HepG2 (cell line): ENCODE results near the gene FGF18. TPM values are rescaled to one million over a fixed set of nuclear protein-coding genes. Genes with fewer than 3 reads are reported as not detected.

Source experiments
- KDM3A ChIP-seq: IDR thresholded peaks from 2 replicates; pipeline ENCODE4 v1.6.1; 2018; ENCODE audit warnings: low read depth, missing compliant biosample characterization
- NFIB ChIP-seq: sonication (generic); formaldehyde crosslinking; IDR thresholded peaks from 2 replicates; pipeline ENCODE4 v1.9.0; 2021; ENCODE audit warnings: missing genetic modification reagents, mild to moderate bottlenecking, borderline replicate concordance
- POLR2AphosphoS5 ChIP-seq: IDR thresholded peaks from 2 replicates; pipeline ENCODE4 v1.6.1; 2012; ENCODE audit warnings: low read depth, low read length
- POLR2G ChIP-seq: fragments of 200-400 bp; formaldehyde crosslinking; IDR thresholded peaks from 2 replicates; pipeline ENCODE4 v1.6.1; 2018; ENCODE audit warnings: mild to moderate bottlenecking, low read depth, low read length, moderate library complexity
- SMC3 ChIP-seq: IDR thresholded peaks from 2 replicates; pipeline ENCODE4 v1.6.1; 2011; ENCODE audit warnings: low read length, improper control_type of control experiment
- SSRP1 ChIP-seq: IDR thresholded peaks from 2 replicates; pipeline ENCODE4 v1.6.1; 2016; ENCODE audit warnings: control low read depth
- ZNF256 ChIP-seq: sonication (generic); formaldehyde crosslinking; conservative IDR thresholded peaks from 2 replicates; pipeline ENCODE4 v1.4.0; 2020; ENCODE audit warnings: missing genetic modification reagents
- ZNF34 ChIP-seq: sonication (generic); formaldehyde crosslinking; IDR thresholded peaks from 2 replicates; pipeline ENCODE4 v1.4.0; 2020; ENCODE audit warnings: mild to moderate bottlenecking, missing genetic modification reagents, borderline replicate concordance
- ZNF496 ChIP-seq: sonication (generic); formaldehyde crosslinking; IDR thresholded peaks from 2 replicates; pipeline ENCODE4 v1.8.1; 2023; ENCODE audit warnings: mild to moderate bottlenecking, moderate library complexity, missing genetic modification reagents; ENCODE audit not compliant: insufficient replicate concordance
- polyA plus RNA-seq, 8 experiments: library from polyadenylated mRNA; depleted of rRNA in 3 of 8; stranded (reverse) in 7 of 8; unstranded in 1 of 8; fragments of >200 nt; fragmentation: Illumina TruSeq in 4 of 8; extraction: Trizol in 4 of 8; gene quantifications; 2 replicates each; pipeline versions ENCODE4 v1.2.1 to v1.2.3, GENCODE V29; 2011 to 2016; ENCODE audit warnings: low read depth in 4 of 8, missing spikeins in 1 of 8, mixed read lengths in 1 of 8; ENCODE audit not compliant: insufficient read depth in 1 of 8
- total RNA-seq, 5 experiments: library from RNA; depleted of rRNA; stranded (reverse); fragments of >200 nt; fragmentation: Illumina TruSeq; extraction: Trizol; gene quantifications; 2 replicates each; pipeline ENCODE4 v1.2.3, GENCODE V29; 2016; ENCODE audit warnings: low read depth in 1 of 5
- TF ChIP-seq, protein P1 (sequence below): sonication (generic); formaldehyde crosslinking; IDR thresholded peaks from 2 replicates; pipeline ENCODE4 v1.4.0; 2020; ENCODE audit warnings: missing genetic modification reagents, borderline replicate concordance
- TF ChIP-seq, protein P2 (sequence below): sonication (generic); formaldehyde crosslinking; IDR thresholded peaks from 2 replicates; pipeline ENCODE4 v1.4.0; 2020; ENCODE audit warnings: mild to moderate bottlenecking, missing genetic modification reagents
- TF ChIP-seq, protein P3 (sequence below): sonication (generic); formaldehyde crosslinking; IDR thresholded peaks from 2 replicates; pipeline ENCODE4 v1.5.0; 2020; ENCODE audit warnings: missing genetic modification reagents

The FGF18 gene
- total and polyA plus RNA-seq, 2 of the 13 experiments (the other 11 are each of a cell fraction or from before 2014, with no cell fraction given): not detected

DNA sequence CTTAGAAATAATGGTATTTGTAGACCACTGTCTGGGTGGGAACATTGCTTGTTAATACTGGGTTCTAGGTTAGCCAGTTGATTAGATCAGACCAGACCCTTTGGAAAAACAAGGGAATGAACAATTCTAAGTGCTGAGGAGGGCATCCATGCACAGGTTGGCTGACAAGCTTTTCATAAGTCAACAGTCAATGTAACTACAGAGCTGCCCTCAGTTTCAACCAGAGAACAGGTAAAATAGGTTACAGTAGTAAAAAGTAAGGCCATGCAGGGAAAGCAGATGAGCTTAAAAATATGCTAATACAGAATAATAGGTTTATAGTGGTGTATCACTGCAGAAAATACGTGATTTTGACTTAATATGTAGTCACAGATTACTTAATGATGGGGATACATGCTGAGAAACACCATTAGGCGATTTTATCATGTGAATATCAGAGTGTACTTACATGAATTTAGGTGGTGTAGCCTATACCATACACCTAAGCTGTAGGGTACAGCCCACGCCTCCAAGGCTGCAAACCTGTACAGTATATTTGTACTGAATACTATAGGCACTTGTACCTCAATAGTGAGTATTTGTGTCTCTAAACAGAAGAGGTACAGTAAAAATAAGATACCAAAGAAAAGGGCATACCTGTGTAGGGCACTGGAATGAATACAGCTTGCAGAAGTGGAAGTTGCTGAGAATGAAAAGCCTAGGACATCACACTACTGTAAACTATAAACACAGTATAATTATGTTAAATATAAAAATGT lies 6.1 kb upstream of the FGF18 start (continued):
- peak; percentile 49 for TF ChIP-seq POLR2G
- TF ChIP-seq, protein P1, sequence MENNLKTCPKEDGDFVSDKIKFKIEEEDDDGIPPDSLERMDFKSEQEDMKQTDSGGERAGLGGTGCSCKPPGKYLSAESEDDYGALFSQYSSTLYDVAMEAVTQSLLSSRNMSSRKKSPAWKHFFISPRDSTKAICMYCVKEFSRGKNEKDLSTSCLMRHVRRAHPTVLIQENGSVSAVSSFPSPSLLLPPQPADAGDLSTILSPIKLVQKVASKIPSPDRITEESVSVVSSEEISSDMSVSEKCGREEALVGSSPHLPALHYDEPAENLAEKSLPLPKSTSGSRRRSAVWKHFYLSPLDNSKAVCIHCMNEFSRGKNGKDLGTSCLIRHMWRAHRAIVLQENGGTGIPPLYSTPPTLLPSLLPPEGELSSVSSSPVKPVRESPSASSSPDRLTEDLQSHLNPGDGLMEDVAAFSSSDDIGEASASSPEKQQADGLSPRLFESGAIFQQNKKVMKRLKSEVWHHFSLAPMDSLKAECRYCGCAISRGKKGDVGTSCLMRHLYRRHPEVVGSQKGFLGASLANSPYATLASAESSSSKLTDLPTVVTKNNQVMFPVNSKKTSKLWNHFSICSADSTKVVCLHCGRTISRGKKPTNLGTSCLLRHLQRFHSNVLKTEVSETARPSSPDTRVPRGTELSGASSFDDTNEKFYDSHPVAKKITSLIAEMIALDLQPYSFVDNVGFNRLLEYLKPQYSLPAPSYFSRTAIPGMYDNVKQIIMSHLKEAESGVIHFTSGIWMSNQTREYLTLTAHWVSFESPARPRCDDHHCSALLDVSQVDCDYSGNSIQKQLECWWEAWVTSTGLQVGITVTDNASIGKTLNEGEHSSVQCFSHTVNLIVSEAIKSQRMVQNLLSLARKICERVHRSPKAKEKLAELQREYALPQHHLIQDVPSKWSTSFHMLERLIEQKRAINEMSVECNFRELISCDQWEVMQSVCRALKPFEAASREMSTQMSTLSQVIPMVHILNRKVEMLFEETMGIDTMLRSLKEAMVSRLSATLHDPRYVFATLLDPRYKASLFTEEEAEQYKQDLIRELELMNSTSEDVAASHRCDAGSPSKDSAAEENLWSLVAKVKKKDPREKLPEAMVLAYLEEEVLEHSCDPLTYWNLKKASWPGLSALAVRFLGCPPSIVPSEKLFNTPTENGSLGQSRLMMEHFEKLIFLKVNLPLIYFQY (CRISPR knock-in tag): no peak
- no peak for TF ChIP-seq ZNF34
- TF ChIP-seq, protein P2, sequence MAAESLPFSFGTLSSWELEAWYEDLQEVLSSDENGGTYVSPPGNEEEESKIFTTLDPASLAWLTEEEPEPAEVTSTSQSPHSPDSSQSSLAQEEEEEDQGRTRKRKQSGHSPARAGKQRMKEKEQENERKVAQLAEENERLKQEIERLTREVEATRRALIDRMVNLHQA (CRISPR knock-in tag): no peak
- TF ChIP-seq NFIB (CRISPR knock-in tag): no peak
- 0 out of 2 replicates have a peak, but pooled peaks have one; percentile 38 for TF ChIP-seq SSRP1
- TF ChIP-seq POLR2AphosphoS5: no peak; the same call in none of the 2 replicates
- TF ChIP-seq KDM3A (CRISPR knock-in tag): no peak
- no peak for TF ChIP-seq SMC3
- TF ChIP-seq ZNF256 (CRISPR knock-in tag): no peak
- TF ChIP-seq ZNF496: no peak
- TF ChIP-seq, protein P3, sequence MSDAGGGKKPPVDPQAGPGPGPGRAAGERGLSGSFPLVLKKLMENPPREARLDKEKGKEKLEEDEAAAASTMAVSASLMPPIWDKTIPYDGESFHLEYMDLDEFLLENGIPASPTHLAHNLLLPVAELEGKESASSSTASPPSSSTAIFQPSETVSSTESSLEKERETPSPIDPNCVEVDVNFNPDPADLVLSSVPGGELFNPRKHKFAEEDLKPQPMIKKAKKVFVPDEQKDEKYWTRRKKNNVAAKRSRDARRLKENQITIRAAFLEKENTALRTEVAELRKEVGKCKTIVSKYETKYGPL (CRISPR knock-in tag): no peak
